GM12872 (cell line): Measurements from ENCODE around the gene CHRD.

ENCODE experiments used
- CTCF ChIP-seq: IDR thresholded peaks from 3 replicates; pipeline ENCODE4 v1.5.1; 2011; ENCODE audit warnings: low read depth, mild to moderate bottlenecking, low read length, moderate library complexity; ENCODE audit not compliant: insufficient read depth

Gene CHRD

DNA sequence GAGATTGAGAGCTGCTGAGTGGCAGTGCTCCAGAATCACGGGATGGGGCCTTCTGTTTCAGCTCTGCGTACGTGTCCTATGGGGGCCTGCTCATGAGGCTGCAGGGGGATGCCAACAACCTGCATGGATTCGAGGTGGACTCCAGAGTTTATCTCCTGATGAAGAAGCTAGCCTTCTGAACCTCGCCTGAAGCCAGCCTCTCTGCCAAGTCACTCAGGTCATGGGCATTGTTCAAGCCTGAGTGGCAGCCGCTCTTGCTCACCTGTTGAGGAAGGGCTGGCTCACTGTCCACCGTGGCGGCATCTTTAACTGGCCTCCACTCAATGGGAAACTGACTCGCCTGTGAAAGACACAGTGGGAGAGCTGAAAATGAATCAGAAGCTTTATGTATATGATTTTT is 11.7 kb upstream of the CHRD start:
- TF ChIP-seq CTCF: no peak

GRCh38 chr3:184368586-184369183 is 11.2 kb upstream of the CHRD start:
- no peak for TF ChIP-seq CTCF

- peak; percentile 95 for TF ChIP-seq CTCF
These were observed 8.3 kb upstream of the CHRD start for GRCh38 chr3:184371570-184372018.

DNA sequence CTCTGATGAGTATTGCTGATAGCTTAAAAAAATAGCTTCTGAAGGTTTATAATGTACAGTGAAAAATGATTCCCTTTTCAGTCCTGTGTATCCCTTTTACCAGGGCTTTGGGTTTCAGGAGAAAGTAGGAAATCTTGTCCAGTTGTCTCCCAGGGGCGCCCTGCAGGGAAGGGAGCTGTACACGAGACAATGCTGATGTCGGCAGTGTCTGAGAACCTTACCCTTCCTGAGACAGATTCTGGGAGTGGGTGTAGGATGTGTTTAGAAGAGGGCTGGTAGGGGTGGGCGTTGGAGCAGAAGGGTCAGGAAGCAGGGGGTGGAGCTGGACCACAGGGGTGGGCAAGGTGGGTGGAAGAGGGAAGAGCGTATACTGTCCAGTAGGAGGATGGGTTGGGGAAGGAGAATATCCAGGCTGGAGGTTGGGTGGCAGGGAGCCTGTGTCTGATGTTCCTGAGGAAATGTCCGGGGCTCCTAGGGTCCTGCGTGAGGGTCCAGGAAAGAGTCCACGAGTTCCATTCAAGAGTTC is 7.5 kb upstream of the CHRD start:
- TF ChIP-seq CTCF: no peak

GRCh38 chr3:184372911-184373310 is 6.9 kb upstream of the CHRD start:
- no peak for TF ChIP-seq CTCF

DNA sequence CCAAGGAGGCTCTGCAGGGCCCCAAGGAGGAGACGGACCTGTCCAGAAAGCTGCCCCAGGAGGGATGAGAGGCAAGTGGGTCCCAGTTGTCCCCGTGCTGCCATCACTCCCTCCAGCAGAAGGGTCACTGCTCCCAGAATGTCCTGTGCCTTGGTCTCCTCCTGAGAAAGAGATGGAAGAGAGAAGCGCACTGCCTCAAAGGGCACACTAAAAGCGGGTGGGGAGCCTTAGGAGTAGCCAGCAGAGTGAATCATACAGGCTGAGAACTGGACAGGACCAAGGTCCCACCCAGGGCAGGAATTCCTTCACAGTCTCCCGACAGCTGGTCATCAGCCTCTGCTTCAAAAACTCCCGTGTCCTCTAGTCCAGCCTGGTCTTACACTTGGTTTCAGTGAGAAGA is 6.4 kb upstream of the CHRD start:
- no peak for TF ChIP-seq CTCF

GRCh38 chr3:184375747-184376461 is 4.0 kb upstream of the CHRD start:
- TF ChIP-seq CTCF: no peak
